ENCODE measurements around the gene NCR3LG1.
"Not testable (repeated sequence)": the region's sequence is repeated elsewhere in the genome, so short reads cannot be mapped to it uniquely, and the experiment has no call there.

Gene NCR3LG1

DNA sequence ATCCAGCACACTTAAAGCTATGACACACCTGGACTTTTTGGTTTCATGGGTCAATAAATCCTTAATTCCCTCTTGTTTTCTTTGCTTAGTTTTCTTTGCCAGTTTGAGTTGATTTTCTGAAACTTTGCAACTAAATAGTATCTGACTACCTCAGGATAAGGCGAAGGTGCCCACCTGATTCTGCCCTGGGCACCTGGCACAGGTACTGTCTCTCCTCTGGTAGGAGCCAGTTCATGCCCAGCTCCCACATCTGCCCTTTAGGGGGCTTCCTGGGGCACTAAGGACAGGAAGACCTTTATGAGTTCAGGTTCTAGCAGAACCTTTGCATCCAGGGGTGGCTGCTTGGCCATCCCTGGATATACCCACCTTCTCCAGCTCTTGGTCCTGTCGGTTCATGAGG is 56.4 kb downstream of the NCR3LG1 start:
- in situ Hi-C loops (cut with HindIII; ENCODE audit: low sequenced_read_pairs), result no loop called here

DNA sequence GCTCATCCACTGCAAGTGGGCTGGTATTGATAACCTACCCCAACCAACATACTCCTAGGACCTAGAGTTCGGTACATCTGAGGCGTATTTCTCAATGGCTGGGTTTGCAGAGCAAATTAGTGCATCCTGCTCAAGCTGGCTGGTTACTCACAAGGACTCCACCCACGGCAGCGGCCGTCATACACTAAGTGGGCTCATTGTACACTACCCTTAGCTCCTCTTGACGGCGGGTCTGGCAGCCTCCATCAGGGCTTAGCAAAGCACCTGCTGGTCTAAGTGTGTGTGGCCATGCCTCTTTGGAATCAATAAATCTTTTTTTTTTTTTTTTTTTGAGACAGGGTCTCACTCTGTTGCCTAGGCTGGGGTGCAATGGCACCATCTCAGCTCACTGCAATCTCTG is 57.0 kb downstream of the NCR3LG1 start:
- in situ Hi-C loops (cut with HindIII; ENCODE audit: low sequenced_read_pairs), result no loop called here

DNA sequence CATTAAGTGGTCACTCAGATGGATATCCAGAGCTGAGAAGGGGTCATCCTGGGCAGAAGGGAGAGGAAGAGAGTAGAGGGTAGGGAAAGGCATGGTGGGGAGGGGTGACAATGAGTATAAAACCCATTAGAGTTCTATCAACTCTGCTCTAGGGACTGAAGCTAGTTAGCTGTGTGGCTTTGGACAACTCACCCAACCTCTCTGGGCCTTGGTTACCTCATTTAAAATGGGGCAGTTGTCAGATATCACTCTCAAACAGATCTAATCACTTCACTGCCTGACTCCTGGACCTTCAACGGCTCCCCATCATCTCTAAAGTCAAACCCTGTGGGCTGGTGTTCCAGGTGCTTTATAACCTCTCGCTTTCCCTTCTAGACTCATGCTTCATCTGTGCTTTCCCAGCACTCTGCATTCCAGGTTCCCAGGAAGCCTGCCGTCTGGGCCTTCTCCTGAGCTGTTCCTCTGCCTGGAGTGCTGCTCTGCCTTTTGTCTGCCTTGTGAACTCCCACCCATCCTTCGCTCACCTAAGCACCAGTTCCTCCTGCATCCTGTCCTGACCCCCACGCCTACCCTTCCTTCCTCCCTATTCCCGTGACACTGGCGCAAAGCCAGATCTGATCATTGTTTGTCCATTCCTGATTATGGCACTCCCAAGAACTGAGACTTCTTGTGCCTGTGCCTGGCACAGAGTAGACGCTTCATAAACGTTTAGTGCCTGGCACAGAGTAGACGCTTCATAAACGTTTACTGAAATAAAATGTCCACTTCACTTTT is 59.2 kb downstream of the NCR3LG1 start:
- in situ Hi-C loops (cut with HindIII; ENCODE audit: low sequenced_read_pairs), result no loop called here

DNA sequence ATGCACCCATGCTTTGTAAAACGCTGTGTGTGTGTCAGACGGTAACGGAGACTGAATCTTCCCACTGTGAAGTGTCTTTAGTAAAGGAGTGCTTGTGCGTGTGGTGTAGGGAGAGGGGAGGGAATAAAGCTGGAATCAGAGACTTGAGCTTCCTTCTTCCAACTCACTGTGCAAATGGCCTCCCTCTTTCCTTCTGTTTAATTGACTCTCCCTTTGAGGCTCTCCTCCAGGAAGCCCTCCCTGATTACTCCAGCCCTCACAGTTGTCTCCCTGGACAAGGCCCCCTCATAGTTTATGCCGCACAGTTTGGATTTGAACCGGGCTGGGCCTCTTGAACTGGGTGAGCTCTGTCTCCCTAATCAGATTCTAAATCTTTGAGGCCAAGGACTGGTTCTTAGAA is 59.8 kb downstream of the NCR3LG1 start:
- in situ Hi-C loops (cut with HindIII; ENCODE audit: low sequenced_read_pairs), result no loop called here

- in situ Hi-C loops (cut with HindIII; ENCODE audit: low sequenced_read_pairs), result no loop called here
Measured at GRCh38 chr11:17412488-17413180, 61.0 kb downstream of the NCR3LG1 start.

DNA sequence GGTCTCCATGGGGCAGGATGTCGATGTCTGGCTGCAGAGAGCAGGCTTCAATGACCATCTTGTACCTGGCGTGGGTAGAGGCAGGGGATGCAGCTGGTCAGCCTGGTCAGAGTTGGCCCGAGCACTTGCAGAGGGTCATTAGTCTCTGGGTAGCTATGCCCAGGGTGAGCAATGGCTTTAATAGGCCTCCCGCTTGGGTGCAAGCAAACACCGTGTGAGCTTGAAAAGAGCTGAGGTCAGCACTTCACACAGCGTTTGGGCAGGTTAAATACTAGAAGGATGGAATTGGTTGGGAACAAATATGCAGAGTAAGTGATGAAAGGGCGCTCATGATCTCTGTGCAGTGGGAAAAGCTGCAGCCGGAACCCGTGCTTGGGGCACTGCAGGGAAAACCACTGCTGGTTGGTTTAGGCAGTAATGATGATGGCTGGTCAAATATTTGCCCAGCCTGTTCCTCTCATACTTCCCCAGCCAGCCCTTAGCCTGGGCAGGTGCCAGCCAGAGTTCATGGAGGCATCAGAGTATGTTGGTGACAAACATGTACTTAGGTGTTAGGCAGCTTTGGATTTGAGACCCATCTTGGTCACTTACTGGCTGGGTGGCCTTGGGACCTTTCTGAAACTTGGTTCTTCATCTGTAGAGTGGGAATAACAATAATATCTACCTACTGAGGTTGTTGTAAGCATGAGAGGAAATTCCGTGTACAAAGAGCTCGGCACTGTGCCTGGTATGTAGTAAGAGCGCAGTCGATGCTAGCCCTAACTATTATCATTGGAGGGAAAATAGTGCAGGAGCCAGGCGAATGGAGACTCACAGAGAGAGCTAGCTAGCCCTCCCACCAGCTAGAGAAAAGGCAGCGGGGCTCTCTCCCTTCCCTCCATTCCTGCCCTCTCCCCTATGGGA is 62.1 kb downstream of the NCR3LG1 start:
- in situ Hi-C loops (cut with HindIII; ENCODE audit: low sequenced_read_pairs), result no loop called here

- in situ Hi-C loops (cut with HindIII; ENCODE audit: low sequenced_read_pairs), result no loop called here
Measured at GRCh38 chr11:17414317-17414737, 62.7 kb downstream of the NCR3LG1 start.

GRCh38 chr11:17414992-17415391 is 63.4 kb downstream of the NCR3LG1 start:
- in situ Hi-C loops (cut with HindIII; ENCODE audit: low sequenced_read_pairs), result no loop called here

DNA sequence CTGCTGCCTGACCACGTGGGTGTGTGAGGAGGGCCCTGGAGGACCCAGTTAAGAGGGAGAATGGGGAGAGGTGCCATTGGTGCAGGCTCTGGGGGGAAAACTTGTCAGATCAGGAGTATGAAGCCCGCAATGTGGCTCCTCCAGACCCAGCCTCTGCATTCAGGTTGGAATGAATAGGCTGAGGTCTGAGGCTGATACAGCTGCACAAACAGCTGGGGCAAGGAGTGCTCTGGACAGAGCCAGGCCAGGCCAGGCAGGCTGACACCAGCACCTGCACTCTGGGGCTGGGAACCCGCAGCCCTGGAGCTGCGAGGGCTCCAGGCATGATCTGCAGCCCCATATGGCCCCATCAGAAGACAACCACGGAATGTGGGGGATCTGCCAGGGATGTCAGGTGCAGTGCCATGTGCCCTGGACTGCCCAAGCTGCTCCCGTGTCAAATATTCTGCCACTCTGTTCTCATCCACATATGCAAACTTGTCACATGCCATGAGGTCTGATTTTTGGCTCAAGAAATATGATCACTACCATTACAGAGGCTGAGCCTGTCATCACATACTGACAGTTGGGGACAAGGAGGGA is 64.0 kb downstream of the NCR3LG1 start:
- in situ Hi-C loops (cut with HindIII; ENCODE audit: low sequenced_read_pairs), result no loop called here

GRCh38 chr11:17416492-17416891 is 64.9 kb downstream of the NCR3LG1 start:
- in situ Hi-C loops (cut with HindIII; ENCODE audit: low sequenced_read_pairs), result no loop called here

DNA sequence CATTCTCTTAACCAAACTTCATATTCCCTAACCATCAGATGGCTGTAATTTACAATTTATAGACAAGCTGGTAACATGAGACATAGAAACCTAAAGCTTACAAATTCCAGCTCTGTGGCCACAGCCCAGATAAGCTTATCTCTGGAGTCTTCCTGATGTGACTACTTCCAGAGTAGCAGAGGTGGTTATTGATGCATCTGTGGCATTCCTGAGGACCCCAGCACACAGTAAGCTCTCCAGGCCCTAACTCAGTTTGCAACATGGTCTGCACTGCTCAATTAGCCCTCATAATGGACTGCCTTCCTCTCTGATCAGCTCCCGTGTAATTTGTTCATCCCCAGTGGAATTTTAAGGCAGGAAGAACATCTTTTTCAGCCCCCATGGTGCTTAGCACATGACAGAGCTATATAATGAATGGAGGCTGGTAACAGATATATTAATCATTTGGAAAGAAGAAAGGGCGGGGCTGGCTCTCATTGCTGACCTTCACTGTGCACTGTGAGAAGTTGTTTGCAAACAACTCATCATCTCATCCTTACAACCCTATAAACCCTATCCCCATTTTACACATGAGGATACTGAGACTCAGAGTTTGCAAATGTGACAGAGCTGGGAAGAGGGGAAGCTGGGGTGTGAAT is 67.0 kb downstream of the NCR3LG1 start:
- in situ Hi-C loops (cut with HindIII; ENCODE audit: low sequenced_read_pairs), result no loop called here

DNA sequence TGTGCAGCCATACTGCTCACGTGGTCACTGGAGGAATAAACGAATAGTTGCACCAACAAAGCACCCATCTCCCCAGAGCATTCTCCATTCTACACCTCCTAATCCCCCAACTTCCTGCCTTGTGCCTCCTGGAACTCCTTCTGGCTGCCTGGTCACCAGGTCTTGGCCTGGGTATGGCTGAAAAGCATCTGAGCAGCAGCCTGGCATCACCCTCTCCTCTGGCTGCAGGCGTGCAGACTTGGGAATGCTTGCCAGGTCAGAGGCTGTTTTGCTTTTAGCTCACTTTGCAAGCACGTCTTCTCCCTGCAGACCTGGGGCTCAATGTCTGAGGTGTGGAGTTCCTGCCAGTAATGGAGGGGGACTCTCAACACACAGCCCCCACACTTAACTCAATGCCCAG is 70.2 kb downstream of the NCR3LG1 start:
- in situ Hi-C loops (cut with HindIII; ENCODE audit: low sequenced_read_pairs), result no loop called here

DNA sequence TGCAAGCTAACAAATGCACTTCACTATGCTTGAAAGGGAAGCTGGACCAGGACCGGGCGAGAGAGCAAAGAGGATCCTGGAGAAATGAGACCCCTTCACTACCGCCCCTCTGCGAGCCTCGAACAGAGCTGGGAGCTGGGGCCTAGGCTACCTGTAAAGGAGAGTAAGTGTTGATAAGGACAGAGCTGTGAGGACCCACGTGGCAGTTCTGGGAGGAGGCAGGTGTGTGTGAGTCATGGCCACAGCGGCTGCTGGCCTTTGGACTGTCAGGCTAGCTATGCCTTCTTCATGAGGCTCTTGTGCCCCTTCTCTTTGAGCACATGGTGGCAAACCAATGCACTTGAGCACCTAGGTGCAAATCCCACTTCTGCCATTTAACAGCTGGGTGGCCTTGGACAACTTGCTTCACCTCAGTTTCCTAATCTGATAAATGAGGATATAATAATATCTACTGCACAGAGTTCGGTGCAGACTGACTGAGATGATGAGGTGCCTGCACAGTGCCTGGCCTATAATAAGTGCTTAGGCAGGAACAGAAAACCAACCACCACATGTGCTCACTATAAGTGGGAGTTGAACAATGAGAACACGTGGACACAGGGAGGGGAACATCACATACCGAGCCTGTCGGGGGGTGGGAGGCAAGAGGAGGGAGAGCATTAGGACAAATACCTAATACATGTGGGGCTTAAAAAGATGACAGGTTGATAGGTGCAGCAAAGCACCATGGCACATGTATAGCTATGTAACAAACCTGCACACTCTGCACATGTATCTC is 72.1 kb downstream of the NCR3LG1 start:
- in situ Hi-C loops (cut with HindIII; ENCODE audit: low sequenced_read_pairs), result no loop called here

DNA sequence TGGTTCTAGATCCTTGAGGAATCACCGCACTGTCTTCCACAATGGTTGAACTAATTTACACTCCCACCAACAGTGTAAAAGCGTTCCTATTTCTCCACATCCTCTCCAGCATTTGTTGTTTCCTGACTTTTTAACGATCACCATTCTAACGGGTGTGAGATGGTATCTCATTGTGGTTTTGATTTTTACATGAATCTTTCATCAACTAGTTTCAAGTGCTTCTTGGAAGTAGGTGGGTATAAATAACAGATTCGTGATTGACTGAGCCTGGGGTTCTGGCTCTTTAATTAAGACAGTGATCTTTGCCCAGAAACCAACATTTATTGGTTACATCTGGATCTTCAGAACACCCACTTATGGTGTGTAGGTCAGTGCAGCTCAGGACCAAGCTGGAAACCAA is 74.6 kb downstream of the NCR3LG1 start:
- in situ Hi-C loops (cut with HindIII; ENCODE audit: low sequenced_read_pairs), result not testable (repeated sequence)

Data from DLD1 (cell line).